ENCODE measurements around the gene MUC2.

GRCh38 chr11:1034456-1035295 is 40.0 kb upstream of the MUC2 start:
- TF ChIP-seq CTCF (conservative IDR thresholded peaks at IDR 0.05; ENCODE audit: low read length) (no peak), EZH2phosphoT487 (IDR thresholded peaks at IDR 0.05; ENCODE audit: borderline replicate concordance, low read depth, low read length) (no peak)
